ENCODE results near the gene BTRC.

The BTRC gene

GRCh38 chr10:101444058-101444898 is 90.3 kb downstream of the BTRC start:
- WGBS, 2 experiments (ENCODE audit: insufficient coverage in 2 of 2): 83 to 100% methylated on average over 2 of the region's 2 CpGs
- no peak overlapping the region for H3K27ac ChIP-seq (ENCODE audit: low read depth, low read length, severe bottlenecking)
- H3K4me3 ChIP-seq (ENCODE audit: extremely low read depth, insufficient read depth, low read length, poor library complexity, severe bottlenecking): no peak overlapping the region
- no peaks in the 10 kb centered on the region for H3K4me1 ChIP-seq (ENCODE audit: control insufficient read depth, insufficient read depth, low read length, poor library complexity, severe bottlenecking)
- H3K36me3 ChIP-seq (ENCODE audit: control insufficient read depth, insufficient read depth, low read length): no peaks in the 10 kb centered on the region
- no peaks in the 10 kb centered on the region for H3K9me3 ChIP-seq (ENCODE audit: control insufficient read depth, low read length)

- WGBS, 2 experiments (ENCODE audit: insufficient coverage in 2 of 2): no CpG with 5 or more reads among the region's 2 CpGs
- Histone ChIP-seq H3K9me3 (ENCODE audit: control insufficient read depth, low read length) (no peaks in the 10 kb centered on the region), H3K27ac (ENCODE audit: low read depth, low read length, severe bottlenecking) (no peak overlapping the region), H3K36me3 (ENCODE audit: control insufficient read depth, insufficient read depth, low read length) (no peaks in the 10 kb centered on the region), H3K4me1 (ENCODE audit: control insufficient read depth, insufficient read depth, low read length, poor library complexity, severe bottlenecking) (peaks cover 9% of the 10 kb centered on the region), H3K4me3 (ENCODE audit: extremely low read depth, insufficient read depth, low read length, poor library complexity, severe bottlenecking) (no peak overlapping the region)
Measured at GRCh38 chr10:101446071-101446470, 92.1 kb downstream of the BTRC start.

GRCh38 chr10:101446947-101447346 is 93.0 kb downstream of the BTRC start:
- Histone ChIP-seq H3K9me3 (ENCODE audit: control insufficient read depth, low read length) (no peaks in the 10 kb centered on the region), H3K4me3 (ENCODE audit: extremely low read depth, insufficient read depth, low read length, poor library complexity, severe bottlenecking) (no peak overlapping the region), H3K27ac (ENCODE audit: low read depth, low read length, severe bottlenecking) (no peak overlapping the region), H3K4me1 (ENCODE audit: control insufficient read depth, insufficient read depth, low read length, poor library complexity, severe bottlenecking) (peaks cover 9% of the 10 kb centered on the region), H3K36me3 (ENCODE audit: control insufficient read depth, insufficient read depth, low read length) (no peaks in the 10 kb centered on the region)
- 78 to 94% methylated on average over 3 to 6 of the region's 7 CpGs for WGBS, 2 experiments (ENCODE audit: insufficient coverage in 2 of 2)

GRCh38 chr10:101447477-101447876 is 93.5 kb downstream of the BTRC start:
- Histone ChIP-seq H3K36me3 (ENCODE audit: control insufficient read depth, insufficient read depth, low read length) (no peaks in the 10 kb centered on the region), H3K4me3 (ENCODE audit: extremely low read depth, insufficient read depth, low read length, poor library complexity, severe bottlenecking) (no peak overlapping the region), H3K27ac (ENCODE audit: low read depth, low read length, severe bottlenecking) (no peak overlapping the region), H3K4me1 (ENCODE audit: control insufficient read depth, insufficient read depth, low read length, poor library complexity, severe bottlenecking) (peaks cover 9% of the 10 kb centered on the region), H3K9me3 (ENCODE audit: control insufficient read depth, low read length) (no peaks in the 10 kb centered on the region)
- no CpG with 5 or more reads among the region's 2 CpGs for WGBS, 2 experiments (ENCODE audit: insufficient coverage in 2 of 2)

GRCh38 chr10:101450277-101451080 is 96.5 kb downstream of the BTRC start:
- H3K4me1 ChIP-seq (ENCODE audit: control insufficient read depth, insufficient read depth, low read length, poor library complexity, severe bottlenecking): peaks cover 12% of the 10 kb centered on the region
- no peaks in the 10 kb centered on the region for H3K36me3 ChIP-seq (ENCODE audit: control insufficient read depth, insufficient read depth, low read length)
- WGBS, 2 experiments (ENCODE audit: insufficient coverage in 2 of 2): 81 to 95% methylated on average over 3 of the region's 6 CpGs
- no peaks in the 10 kb centered on the region for H3K9me3 ChIP-seq (ENCODE audit: control insufficient read depth, low read length)
- H3K27ac ChIP-seq (ENCODE audit: low read depth, low read length, severe bottlenecking): no peak overlapping the region
- no peak overlapping the region for H3K4me3 ChIP-seq (ENCODE audit: extremely low read depth, insufficient read depth, low read length, poor library complexity, severe bottlenecking)

- H3K4me3 ChIP-seq (ENCODE audit: extremely low read depth, insufficient read depth, low read length, poor library complexity, severe bottlenecking): no peak overlapping the region
- no peaks in the 10 kb centered on the region for H3K36me3 ChIP-seq (ENCODE audit: control insufficient read depth, insufficient read depth, low read length)
- peaks cover 12% of the 10 kb centered on the region for H3K4me1 ChIP-seq (ENCODE audit: control insufficient read depth, insufficient read depth, low read length, poor library complexity, severe bottlenecking)
- no peaks in the 10 kb centered on the region for H3K9me3 ChIP-seq (ENCODE audit: control insufficient read depth, low read length)
- WGBS, 2 experiments (ENCODE audit: insufficient coverage in 2 of 2): no CpG with 5 or more reads among the region's 1 CpG
- no peak overlapping the region for H3K27ac ChIP-seq (ENCODE audit: low read depth, low read length, severe bottlenecking)
Measured at GRCh38 chr10:101451261-101451660, 97.3 kb downstream of the BTRC start.

- H3K36me3 ChIP-seq (ENCODE audit: control insufficient read depth, insufficient read depth, low read length): no peaks in the 10 kb centered on the region
- no peak overlapping the region for H3K4me3 ChIP-seq (ENCODE audit: extremely low read depth, insufficient read depth, low read length, poor library complexity, severe bottlenecking)
- H3K27ac ChIP-seq (ENCODE audit: low read depth, low read length, severe bottlenecking): no peak overlapping the region
- peaks cover 12% of the 10 kb centered on the region for H3K4me1 ChIP-seq (ENCODE audit: control insufficient read depth, insufficient read depth, low read length, poor library complexity, severe bottlenecking)
- 89 to 91% methylated on average over 4 to 6 of the region's 8 CpGs for WGBS, 2 experiments (ENCODE audit: insufficient coverage in 2 of 2)
- no peaks in the 10 kb centered on the region for H3K9me3 ChIP-seq (ENCODE audit: control insufficient read depth, low read length)
Measured at GRCh38 chr10:101451667-101452069, 97.7 kb downstream of the BTRC start.

- WGBS, 2 experiments (ENCODE audit: insufficient coverage in 2 of 2): no CpG with 5 or more reads among the region's 1 CpG
- H3K36me3 ChIP-seq (ENCODE audit: control insufficient read depth, insufficient read depth, low read length): no peaks in the 10 kb centered on the region
- H3K4me3 ChIP-seq (ENCODE audit: extremely low read depth, insufficient read depth, low read length, poor library complexity, severe bottlenecking): no peak overlapping the region
- no peak overlapping the region for H3K27ac ChIP-seq (ENCODE audit: low read depth, low read length, severe bottlenecking)
- H3K4me1 ChIP-seq (ENCODE audit: control insufficient read depth, insufficient read depth, low read length, poor library complexity, severe bottlenecking): peaks cover 12% of the 10 kb centered on the region
- no peaks in the 10 kb centered on the region for H3K9me3 ChIP-seq (ENCODE audit: control insufficient read depth, low read length)
Measured at GRCh38 chr10:101452176-101452575, 98.2 kb downstream of the BTRC start.

GRCh38 chr10:101452593-101452992 is 98.6 kb downstream of the BTRC start:
- H3K9me3 ChIP-seq (ENCODE audit: control insufficient read depth, low read length): no peaks in the 10 kb centered on the region
- H3K4me1 ChIP-seq (ENCODE audit: control insufficient read depth, insufficient read depth, low read length, poor library complexity, severe bottlenecking): peaks cover 12% of the 10 kb centered on the region
- no peaks in the 10 kb centered on the region for H3K36me3 ChIP-seq (ENCODE audit: control insufficient read depth, insufficient read depth, low read length)
- H3K27ac ChIP-seq (ENCODE audit: low read depth, low read length, severe bottlenecking): no peak overlapping the region
- 100% methylated on average over 1 of the region's 1 CpG; no CpG with 5 or more reads in 1 of the 2 experiments for WGBS, 2 experiments (ENCODE audit: insufficient coverage in 2 of 2)
- H3K4me3 ChIP-seq (ENCODE audit: extremely low read depth, insufficient read depth, low read length, poor library complexity, severe bottlenecking): no peak overlapping the region

GRCh38 chr10:101453318-101453717 is 99.4 kb downstream of the BTRC start:
- Histone ChIP-seq H3K4me1 (ENCODE audit: control insufficient read depth, insufficient read depth, low read length, poor library complexity, severe bottlenecking) (peaks cover 12% of the 10 kb centered on the region), H3K36me3 (ENCODE audit: control insufficient read depth, insufficient read depth, low read length) (no peaks in the 10 kb centered on the region), H3K27ac (ENCODE audit: low read depth, low read length, severe bottlenecking) (no peak overlapping the region), H3K9me3 (ENCODE audit: control insufficient read depth, low read length) (no peaks in the 10 kb centered on the region), H3K4me3 (ENCODE audit: extremely low read depth, insufficient read depth, low read length, poor library complexity, severe bottlenecking) (no peak overlapping the region)
- whole genome bisulfite sequencing, 2 experiments (ENCODE audit: insufficient coverage in 2 of 2): 100% methylated on average over 1 of the region's 1 CpG; no CpG with 5 or more reads in 1 of the 2 experiments

Data from mesodermal cell (in vitro differentiated cells).